KG1 (cell line): ENCODE measurements around the gene POLR3B.
"Not testable (repeated sequence)": the region's sequence is repeated elsewhere in the genome, so short reads cannot be mapped to it uniquely, and the experiment has no call there.

Experiments
- DNase-seq: peaks from one replicate; lab custom pipeline; 2025; lab: John Stamatoyannopoulos, UW

Gene POLR3B

DNA sequence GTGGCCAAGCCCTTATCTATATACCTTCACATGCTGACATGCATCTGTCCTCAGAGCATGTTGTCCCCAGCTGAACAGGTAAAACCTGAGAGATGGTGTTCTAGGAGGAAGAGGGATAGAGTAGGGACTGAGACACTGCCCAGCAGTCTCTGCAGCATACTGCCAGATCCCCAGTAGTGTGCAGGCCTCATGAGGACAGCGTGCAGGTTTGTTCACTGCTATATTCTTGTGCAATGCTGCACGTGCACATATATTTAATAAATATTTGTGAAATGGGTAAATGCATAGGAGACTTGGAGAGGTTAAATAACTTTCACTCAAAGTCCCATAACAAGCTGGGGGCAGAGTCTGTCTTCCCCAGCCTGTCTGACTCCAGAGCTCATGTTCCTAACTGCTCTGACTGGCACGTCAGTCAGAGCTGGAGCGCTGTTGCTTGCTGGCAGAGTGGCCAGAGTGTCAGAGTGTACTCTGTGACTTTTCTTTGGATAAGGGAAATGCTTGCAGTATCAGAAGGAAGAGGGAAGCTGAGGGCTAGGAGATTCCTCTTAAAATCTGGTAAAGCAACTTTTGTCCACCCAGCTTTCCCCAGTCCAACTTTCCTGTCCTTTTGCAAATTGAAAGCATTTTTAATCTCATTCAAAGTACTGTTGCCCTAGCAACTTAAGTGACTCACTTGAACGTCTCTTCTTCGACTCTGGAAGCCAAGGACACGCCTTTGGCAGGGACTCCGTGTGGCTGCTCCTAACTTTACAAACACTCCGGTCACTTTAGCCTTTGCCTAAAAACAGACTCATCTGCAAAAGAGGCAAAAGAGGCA is 14.9 kb upstream of the POLR3B start:
- no peak for DNase-seq

DNA sequence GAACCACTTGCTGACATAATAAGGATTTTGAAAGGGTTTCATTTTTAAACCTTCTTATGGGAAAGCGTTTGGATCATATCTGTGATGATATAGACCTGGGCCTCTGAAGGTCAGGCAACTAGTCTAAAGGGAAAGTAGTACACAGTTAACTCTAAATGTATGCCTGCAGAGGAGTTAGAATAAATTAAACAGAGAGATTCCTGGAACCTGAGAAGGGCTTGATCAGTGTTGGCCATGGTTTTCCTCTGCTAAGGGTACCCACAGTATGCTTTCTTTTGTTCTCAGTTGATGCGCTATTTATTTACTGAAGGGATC is 14.4 kb upstream of the POLR3B start:
- no peak for DNase-seq

DNA sequence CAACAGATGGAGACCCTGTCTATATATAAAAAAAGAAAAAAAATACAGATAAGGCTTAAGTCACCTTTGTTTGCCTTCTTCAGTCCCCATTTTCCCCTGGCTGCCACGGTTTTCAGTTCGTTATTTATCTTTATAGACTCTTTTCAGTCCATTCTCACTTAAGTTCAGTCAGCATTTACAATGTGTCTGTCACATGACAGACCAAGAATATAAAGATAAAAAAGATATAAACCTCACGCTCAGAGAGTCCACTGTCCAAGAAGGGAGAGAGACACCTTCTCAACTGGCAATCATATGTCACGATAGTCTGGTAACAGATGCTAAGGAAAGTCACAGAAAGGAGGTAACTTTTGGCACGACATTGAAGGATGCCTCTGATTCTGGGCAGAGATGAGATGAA is 13.4 kb upstream of the POLR3B start:
- no peak for DNase-seq

DNA sequence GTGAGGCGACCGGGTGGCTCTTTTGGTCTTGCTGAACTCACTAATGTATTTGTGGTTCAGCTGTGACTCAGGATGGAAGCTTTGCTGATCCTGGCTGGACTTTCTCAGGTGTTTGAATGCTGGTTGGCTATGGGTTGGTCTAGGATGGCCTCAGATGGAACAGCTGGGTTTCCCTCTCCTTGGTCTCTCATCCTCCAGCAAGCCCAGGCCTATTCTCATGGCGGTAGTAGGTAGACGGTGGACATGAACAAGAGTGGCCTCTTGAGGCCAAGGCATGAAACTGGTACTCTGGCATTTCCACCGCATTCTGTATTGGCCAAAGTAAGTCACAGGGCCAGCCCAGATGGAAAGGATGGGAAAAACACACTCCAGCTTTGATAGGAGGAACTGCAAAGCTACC is 11.8 kb upstream of the POLR3B start:
- DNase-seq = no peak

DNA sequence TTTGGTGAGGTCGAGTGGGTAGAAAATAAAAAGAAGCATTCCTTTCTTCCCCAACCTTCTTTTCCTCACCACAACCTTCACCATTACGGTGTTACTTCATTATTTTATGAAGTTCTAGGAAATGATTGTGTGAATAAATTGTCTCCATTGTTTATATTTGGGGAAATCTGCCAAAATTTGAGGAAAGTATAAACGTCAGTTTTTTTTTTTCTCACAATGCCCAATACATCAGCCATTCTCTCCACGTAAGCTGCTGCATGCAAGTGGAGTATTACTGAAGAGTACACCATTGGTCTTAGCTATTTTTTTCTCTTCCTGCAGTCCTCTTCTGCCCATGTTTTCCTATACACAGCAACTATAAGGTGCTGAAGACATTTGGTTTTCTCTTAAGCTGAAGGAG is 9.1 kb upstream of the POLR3B start:
- DNase-seq = no peak

DNA sequence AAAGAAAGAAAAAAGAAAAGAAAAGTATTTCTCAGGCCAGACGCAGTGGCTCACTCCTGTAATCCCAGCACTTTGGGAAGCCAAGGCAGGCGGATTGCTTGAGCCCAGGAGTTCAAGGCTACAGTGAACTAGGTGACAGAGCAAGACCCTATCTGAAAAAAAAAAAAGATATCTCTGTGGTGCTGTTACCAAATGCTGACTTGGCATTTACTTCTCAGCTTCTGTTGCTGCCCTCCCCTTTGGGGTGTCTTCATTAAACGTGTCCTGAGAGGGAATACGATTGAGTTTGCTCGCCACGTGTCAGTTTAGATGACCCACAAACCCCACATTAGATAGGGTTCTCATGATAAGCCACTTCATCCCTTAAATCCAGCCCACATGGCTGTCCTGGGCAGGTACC is 4.4 kb upstream of the POLR3B start:
- no peak for DNase-seq

DNA sequence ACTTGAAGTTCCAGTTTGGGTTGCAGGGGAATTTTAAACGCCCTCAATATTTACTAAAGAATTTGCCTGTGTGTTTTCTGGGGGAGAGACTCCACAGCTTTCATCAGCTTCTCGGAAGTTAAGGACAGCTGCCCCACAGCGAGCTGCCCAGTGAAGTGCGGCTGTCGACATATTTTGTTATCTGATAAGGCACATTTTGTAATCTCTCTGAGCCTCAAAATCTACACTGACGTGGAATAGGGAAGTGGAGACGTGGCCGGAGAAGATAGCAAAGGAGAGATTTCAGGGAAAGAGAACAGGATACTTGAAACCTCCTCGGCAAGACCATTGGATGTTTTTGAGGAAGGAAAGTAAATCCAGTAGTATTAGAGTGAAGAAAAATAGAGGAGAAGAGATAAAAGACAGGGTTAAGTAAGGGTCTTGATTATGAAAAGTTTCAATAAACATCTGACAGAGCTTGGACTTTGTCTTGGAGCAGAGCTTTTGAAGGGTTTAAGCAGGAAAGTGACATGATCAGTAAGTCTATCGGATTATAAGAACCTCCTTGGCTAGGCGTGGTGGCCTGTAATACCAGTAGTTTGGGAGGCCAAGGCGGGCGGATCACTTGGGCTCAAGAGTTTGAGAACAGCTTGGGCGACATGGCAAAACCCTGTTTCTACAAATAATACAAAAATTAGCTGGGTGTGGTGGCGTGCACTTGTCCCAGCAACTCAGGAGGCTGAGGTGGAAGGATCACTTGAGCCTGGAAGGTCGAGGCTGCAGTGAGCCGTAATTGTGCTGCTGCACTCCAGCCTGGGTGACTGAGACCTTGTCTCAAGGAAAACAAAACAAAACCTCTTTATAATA is 1.1 kb downstream of the POLR3B start:
- peak; percentile 63 for DNase-seq

DNA sequence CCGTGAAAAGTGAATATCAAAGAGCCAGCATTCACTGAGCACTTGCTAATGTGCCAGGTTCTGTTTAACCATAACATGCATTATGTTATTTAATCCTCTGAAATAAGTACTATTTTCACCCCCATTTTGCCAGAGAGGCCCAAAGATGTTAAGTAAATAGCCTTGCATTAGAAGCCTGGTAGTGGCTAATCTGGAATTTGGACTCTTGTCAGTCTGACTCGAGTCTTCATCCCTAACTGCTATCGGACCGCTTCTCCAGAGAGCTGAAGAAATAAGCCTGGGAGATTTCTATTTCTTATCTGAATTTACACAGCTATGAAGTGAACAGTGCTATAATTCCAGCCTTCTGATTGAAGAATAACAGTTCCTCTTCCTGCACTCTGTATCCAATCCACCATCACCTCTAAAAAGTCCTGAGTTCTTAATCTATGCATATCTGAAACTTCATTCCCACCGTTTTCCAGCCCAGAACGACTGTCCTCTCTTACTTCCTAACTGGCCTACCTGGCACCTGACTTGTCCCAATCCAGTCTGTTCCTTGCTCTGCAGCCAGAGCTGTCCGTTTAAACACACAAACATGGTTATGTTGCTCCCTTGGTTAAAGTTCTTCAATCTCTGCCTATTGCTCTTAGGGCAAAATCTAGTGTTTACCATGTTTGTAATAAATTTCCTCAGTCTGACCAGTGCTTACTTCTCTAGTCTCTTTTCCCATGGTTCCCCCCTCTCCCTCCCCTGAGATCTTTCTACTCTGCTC is 2.3 kb downstream of the POLR3B start:
- DNase-seq = no peak

DNA sequence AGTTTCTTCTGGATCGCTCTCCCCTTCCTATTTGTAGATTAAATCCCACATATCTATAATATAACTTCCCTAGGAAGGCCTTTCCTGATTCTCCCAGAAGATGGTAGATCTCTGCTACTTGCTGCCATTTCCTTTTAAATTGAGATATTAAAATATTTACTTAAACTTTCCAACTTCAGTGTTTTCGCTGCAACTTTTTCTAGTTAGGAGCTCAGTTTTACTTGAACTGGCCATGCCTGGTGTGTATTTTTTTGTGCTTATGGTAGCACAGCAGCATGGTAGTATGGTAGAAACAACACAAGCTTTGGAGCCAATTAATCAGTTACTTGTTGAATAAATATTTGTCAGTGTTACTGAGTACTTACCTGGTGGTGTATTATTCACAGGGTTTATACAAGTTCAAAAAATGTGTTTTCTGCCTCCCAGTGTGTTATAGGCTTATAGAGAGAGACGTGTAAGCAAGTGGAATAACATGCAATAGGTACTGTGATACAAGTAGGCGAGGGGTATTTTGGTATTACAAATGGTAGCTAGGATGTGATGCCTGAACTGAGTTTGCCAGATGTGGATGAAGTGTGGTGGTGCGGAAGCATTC is 2.9 kb downstream of the POLR3B start:
- no peak for DNase-seq

DNA sequence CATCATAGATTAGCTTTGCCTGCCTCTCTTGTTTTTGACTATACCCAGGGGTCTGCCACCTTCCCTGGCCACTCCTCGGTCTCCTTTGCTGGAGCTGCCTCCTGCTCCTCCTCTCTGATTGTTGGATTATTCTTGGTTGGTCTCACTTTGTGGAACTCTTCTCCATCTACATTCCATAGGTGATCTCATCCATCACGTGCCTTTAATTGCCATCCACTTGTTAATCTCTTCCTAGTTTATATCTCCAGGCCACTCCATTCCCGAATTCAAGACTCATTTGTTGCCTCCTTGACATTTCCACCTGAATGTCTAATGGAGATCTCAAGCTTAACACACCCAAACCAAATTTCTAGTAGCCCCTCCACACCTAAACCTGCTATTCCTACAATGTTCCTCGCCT is 5.4 kb downstream of the POLR3B start:
- DNase-seq = no peak

DNA sequence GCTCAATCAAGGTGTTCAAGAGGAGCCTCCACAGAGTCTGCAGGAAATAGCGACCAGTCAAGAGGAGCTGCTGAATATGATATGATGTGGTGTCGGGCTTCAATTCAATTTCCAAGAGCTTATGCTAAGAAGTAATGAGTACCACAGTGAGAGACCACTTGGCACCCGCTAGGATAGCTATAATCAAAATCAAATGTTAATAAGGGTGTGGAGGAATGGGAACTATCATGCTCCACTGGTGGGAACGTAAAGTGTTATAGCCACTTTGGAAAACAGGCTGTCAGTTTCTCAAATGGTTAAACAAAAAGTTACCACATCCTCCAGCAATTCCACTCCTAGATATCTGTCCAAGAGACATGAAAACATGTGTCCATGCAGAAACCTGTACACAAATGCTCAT is 6.7 kb downstream of the POLR3B start:
- DNase-seq = no peak

DNA sequence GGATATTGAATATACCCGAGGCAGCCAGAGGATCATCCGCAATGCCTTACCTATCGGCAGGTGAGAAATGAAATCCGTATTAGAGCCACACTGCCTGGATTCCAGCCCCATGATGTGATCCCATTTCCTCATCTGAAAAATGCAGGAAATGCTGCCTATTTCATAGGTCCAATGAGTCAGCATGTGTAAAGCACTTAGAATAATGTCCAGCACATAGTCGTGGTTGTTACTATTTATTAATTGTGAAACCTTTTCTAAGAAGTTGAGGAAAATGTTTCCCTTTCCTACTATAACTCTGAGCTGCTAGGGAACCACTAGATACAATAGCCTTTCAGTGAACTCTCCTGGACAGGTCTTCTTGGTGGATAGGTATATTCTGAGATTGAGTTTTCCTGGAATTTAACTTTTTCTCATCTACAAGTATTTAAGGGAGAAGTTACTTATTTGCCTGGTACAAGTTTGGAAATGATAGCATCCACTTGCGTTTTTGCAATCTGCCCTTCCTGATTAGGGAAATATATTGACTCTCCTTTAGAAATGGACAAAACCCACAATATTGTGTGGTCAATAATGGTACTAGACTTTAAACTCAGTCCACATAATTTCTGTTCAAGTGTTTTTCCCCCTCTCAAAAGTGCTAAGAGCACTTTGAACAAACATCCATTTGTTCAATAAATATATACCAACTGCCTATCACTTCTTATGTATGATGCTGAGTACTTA is 12.2 kb downstream of the POLR3B start:
- DNase-seq = no peak

DNA sequence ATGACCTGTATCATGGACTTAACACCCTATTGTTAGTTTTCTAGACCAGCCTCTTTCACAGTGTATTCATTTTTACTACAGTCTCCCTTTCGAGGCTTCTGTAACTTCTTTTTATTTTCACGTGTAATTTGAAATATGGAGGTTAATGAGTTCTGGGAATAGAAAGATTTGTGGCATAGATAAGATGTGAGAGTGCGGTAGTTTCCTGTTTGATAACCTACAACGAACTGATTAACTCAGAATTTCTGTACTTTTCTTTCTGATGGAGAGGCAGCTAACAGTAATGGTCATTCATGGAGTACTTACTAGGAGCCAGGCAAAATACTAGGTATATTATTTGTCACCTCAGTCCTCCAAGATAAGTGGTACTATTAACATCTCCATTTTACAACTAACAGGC is 21.2 kb downstream of the POLR3B start:
- DNase-seq = no peak

DNA sequence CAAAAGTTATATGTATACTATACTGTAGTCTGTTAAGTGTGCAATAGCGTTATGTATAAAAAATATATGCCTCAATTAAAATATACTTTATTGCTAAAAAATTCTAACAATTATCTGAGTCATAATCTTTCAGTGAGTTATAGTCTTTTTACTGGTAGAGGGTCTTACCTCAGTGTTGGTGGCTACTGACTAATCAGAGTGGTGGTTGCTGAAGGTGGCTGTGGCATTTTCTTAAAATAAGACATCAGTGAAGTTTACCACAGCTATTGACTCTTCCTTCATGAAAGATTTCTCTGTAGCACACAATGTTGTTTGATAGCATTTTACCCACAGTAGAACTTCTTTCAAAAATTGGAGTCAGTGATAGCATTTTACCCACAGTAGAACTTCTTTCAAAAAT is 23.4 kb downstream of the POLR3B start:
- no peak for DNase-seq

DNA sequence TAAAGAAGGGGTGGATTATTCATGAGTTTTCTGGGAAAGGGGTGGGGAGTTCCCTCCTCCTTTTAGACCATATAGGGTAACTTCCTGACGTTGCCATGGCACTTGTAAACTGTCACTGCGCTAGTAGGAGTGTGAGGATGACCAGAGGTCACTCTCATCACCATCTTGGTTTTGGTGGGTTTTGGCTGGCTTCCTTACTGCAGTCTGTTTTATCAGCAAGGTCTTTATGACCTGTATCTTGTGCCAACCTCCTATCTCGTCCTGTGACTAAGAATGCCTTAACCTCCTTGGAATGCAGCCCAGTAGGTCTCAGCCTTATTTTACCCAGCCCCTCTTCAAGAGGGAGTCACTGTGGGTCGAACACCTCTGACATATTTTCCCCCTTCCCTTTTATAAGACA is 24.3 kb downstream of the POLR3B start:
- DNase-seq = not testable (repeated sequence)

DNA sequence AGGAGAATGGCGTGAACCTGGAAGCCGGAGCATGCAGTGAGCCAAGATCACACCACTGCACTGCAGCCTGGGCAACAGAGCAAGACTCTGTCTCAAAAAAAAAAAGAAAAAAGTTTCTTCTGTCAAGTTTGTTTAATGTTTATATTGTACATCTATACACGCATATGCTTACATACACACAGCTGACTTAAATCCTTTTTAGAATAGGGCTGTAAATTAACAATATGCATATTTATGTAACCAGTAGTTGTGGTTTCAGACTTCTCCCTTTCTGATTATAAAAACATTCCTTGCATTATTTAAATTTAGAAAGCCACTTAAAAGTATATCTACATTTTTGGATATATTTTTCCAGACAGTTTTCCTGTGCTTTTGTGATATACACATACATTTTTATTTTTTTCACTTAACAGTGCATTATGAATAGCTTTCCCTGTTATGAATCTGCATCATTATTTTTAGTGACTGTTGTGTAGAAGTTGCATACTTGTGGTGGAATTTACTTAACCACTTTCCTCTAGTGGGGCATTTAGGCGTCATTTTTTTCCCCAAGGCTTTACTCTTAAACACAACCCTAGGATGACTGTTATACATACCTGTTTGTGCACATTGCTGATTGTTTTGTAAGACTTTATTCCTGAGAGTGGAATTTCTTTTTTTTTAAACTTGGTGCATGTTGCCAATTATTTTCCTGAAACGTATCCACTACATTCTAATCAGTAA is 29.4 kb downstream of the POLR3B start:
- no peak for DNase-seq

DNA sequence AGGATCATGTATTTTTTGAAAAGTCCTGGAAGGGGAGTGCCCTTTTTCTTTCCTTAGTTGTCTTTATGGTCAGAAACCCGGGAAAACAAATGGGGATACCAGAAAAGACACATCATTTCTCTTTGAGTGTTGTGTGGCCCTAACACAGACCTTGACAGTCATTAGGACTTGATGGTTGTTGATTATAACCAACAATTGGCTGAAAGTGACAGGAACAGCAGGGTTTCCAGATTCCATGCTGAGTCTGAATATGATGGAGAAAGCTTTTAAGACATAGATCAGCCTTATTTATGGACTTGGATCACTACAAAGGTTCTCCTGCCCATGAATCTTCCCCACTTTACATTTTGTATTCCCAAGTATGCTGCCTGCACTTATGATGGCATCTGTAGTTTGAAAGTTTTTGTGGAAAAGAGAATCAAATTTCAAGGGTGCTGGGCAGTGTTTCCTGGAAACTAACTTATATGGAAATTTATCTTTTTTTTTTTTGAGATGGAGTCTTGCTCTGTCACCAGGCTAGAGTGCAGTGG is 30.4 kb downstream of the POLR3B start:
- no peak for DNase-seq

DNA sequence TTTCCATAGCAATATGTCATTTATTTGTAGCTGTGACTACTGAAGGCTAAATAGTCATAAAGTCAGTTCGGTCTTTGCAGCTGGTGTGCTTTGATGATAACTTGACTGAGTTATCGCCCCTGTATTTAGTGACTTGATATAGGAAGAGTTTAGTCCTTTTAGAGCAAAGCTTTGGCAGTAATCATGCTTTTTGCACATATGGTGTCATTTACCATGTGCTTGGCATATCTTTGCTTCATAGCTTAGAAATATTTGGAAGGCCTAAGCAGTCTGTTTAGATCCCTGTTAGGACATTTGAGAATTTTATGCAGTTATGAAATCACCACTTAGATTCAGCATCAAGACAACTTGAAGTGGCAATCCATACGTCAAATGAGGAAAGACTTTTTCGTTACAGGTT is 31.6 kb downstream of the POLR3B start:
- no peak for DNase-seq

DNA sequence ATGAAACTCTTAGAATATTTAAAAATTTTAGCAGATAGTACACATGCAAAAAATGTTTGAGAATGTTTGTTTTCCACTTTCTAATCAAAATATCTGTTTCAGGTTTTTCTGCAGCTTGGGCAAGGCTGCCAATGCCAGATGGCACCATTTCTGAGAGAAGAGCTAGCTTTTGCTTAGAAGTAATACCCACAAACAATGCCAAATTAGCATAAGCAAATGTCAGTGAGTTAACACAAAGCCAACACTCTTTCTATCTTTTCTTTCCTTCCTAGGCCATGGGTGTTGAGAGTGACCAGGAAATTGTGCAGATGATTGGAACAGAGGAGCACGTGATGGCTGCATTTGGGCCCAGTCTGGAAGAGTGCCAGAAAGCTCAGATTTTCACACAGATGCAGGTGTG is 35.2 kb downstream of the POLR3B start:
- no peak for DNase-seq

DNA sequence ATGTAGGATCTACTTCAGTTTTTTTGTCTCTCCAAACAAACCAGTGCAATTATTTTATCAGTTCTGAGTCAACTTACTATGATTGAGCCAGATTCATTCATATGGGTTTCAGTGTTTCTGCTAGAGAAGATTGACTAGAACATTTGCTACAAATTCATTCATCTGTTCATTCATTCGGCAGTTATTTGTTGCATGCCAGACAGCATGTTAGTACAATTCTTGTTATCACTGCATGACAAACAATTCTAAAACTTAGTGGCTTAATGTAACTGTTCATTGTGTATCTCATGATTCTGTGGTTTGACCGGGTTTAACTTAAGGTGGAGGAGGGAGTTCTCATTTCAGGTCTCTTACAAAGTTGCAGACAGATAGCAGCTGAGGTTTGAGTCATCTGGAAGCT is 52.3 kb downstream of the POLR3B start:
- DNase-seq = no peak

DNA sequence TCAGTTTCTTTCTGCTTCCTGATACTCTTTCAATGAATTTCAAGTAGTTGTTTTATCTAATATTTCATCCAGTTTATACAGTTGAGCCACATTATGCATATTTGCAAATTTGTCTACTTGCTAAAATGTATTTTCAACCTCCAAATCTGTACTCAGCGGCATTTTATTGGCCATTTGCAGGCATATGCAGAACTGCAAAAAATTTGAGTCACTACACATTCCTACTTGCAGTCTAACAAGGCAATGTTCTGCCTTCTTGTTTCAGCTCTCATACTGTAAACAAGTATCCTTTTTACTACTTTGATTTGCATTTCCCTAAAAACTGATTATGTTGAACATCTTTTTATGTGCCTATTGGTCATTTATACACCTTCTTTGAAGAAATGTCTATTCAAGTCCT is 55.0 kb downstream of the POLR3B start:
- DNase-seq = no peak
